Measurements from ENCODE around the gene DEFB131B.
"Not testable (repeated sequence)": the region's sequence is repeated elsewhere in the genome, so short reads cannot be mapped to it uniquely, and the experiment has no call there.

DEFB131B gene

DNA sequence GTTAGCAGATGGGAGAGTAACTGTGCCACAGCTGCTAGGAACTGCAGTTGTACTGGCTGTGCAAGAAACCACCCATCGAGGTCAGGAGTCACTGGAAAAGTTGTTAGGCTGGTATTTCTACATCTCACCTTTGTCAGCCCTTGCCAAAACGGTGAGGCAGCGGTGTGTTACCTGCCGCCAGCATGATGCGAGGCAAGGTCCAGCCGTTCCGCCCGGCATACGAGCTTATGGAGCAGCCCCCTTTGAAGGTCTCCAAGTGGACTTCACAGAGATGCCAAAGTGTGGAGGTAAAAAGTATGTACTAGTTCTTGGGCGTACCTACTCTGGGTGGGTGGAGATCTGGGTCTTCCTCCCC, 33.7 kb downstream of the DEFB131B start:
- not testable (repeated sequence) for DNase-seq

DNA sequence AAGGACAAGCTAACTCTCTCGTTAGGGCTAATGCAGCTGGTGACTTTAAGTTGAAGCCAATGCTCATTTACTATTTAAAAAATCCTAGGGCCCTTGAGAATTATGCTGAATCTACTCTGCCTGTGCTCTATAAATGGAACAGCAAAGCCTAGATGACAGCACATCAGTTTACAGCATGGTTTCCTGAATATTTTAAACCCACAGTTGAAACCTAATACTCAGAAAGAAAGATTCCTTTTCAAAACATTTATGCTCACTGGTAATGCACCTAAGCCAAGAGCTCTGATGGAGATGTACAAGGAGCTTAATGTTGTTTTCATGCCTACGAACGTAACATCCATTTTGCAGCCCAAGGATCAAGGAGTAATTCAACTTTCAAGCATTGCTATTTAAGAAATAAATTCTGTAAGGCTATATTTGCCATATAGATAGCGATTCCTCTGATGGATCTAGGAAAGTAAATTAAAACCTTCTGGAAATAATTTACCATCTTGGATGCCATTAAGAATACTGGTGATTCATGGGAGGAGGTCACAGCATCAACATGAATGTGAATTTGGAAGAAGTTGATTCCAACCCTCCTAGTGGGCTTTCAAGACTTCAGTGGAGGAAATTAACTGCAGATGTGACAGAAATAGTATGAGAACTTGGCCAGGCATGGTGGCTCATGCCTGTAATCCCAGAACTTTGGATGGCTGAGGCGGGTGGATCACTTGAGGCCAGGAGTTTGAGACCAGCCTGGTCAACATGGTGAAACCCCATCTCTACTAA, 35.7 kb downstream of the DEFB131B start:
- no peak for DNase-seq

DNA sequence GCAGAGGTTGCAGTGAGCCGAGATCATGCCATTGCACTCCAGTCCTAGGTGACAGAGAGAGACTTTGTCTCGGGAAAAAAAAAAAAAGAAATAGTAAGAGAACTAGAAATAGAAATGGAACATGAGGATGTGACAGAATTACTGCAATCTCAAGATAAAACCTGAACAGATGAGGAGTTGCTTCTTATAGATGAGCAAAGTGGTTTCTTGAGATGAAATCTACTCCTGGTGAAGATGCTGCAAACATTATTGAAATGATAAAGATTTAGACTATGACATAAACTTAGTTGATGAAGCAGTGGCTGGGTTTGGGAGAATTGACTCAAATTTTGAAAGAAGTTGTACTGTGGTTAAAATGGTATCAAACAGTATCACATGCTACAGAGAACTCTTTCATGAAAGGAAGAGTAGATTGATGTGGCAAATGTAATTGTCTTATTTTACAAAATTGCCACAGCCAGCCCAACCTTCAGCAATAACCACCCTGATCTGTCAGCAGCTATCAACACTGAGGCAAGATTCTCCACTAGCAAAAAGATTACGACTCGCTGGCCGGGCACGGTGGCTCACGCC, 36.5 kb downstream of the DEFB131B start:
- DNase-seq = no peak

DNA sequence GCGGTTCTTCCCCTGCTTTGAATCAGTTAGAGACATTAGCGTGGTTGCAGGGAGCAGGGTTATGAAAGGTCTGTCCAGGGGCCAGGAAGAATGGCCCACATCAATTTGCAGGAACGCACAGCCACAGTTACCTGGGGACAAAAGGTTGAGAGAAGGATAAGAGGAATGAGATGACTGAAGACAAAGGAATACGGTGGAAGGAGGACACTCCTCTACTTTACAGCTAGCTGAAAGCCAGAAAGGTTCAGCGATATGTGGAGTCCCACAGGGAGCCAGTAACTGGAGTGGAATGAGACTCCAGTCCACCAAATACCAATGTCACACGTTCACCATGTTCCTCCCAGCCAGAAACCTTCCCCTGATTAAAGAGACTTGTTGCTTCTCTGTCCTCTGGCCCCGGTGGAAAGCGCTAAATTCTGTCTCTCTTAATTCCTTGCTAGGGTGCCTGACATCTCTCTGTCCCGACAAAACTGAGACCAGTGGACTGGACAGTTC, 39.4 kb downstream of the DEFB131B start:
- DNase-seq = no peak

DNA sequence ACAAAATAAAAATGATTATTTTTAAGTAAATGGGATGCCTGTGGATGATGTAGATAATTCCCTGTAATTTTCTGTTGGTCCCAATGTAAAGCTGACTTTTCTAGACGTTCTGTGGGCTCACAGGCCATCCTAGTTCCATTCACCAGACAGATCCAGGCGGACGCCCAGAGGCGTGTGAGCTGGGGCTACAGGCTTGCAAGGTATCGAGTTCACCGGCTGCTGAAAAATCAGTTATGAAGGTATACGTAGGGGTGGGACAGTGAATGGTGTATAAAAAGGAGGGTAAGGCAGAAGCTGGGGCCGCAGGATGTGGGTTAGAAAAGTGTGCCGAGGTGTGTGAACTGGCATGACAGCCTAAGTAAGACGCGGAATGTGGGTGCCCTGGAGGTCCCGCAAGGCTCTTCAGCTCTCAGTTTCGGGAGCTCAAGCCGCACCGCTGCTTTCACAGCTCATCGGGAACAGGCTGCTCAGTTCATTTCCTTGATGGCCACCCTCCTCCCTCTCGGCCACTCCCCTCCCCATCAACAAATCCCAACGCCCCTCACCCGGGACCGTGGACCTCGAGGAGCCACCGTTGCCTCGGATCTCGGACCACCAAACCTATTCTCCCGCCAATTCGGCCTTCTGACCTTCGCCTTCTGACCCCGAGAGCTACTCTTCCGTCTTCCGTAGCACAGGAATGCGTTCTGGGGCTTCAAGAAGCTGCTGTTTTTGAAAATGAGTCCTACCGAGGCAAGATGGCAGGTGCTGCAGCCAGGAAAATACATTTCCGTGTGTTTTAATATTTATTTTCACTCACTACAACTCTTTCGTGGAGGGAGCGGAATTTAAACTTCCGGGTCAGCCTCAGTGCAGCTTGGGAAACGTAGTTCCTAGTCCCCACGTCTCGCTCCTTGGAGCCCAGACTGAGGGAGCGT, 49.8 kb downstream of the DEFB131B start, which contains the start of gene XNDC1N:
Gene XNDC1N, minus strand, starts transcription at position 775 of the 917 bp plus-strand sequence. CDS start 5,241 bp downstream, outside the sequence.
- DNase-seq = peak; percentile 72

DNA sequence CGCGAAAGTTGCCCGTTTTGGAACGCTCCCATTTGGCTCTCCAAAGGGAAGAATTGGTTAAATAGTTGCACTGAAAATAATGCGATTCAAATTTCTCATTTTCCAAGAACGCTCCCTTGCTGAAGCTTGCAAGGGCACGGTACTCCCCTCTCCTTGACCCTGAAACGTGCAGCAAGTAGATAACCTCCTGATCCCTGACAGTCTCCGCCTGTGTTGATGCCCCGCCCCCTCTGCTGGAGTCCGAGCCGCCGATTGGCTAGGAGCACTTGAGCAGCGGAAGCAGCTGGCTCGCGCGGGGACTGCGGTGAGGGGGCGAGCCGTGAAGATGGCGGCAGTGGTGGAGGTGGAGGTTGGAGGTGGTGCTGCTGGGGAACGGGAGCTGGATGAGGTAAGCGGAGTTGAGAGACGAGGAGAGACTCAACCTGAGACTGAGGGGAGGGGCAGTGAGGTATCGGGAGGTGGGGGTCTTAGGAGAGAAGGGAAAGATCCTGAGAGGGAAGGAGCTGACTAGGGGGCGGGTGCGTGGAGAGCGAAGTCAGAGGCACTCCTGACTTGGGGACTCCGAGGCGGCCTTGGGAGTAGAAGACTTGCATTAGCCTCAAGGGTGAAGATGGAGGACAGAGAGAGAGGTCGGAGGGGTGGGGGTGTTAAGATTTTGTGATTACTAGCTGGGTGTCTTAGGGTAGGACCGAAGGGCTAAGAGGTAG, 50.6 kb downstream of the DEFB131B start, which contains the start of gene RNF121:
Gene RNF121, plus strand, starts transcription at position 310 of the 707 bp plus-strand sequence. Its CDS starts 16 bp downstream, at position 326.
- DNase-seq = peak; percentile 75

DNA sequence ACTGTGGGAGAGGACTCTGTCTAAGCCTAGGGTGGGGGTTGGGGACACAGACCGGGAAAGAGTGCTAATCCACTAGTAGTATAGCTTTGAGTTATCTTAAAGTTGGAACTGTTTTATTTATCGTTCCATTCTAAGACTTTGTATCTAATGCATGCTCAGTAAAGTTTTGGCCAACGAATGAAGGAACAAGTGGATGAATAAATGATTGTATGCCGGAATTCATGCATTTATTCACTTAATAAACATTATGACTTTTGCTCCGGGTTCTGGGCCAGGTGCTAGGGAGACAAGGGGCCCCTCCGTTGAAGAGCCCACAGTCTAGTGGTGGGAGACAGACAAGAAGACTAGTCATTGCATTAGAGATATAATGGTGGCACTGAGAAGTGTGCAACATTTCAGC, 51.2 kb downstream of the DEFB131B start:
- DNase-seq = no peak

DNA sequence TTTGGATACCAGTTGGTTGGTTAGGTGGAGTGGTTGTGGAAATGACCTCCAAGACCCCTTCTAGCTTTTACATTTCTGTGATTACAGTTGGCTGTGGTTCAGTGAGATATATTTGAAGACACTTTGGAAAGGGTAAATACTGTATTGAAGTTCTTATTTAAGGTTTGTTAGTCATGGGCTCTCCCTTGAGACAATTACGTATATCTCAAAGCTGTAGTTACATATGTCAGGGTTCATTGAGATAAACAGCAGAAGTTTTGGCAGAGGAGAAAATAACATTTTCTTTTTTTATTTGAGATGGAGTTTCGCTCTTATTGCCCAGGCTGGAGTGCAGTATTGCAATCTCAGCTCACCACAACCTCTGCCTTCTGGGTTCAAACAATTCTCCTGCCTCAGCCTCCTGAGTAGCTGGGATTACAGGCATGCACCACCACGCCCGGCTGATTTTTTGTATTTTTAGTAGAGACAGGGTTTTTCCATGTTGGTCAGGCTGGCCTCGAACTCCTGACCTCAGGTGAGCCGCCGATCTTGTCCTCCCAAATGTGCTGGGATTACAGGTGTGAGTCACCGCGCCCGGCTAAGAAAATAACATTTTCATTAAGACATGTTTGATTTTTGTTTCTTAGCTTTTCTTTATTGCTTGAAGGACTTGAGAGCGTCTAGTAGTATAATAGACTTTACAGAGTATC, 52.4 kb downstream of the DEFB131B start:
- DNase-seq = no peak

DNA sequence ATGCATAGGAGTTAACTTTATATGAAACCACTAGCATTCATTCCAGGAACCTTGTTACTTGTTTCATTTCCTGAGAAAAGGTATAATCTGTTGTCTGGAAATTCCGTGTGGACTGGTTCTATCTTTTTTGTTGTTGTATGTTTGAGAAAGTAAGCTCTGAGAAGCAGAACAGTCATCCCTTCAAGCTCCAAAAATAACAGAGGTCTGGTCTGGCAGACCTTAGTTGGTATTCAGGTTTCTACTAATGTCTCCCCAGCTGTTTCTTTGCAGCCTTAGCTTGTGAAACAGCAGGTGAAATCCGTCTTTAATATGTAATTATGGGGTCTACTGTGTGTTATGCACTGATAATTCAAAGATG, 53.0 kb downstream of the DEFB131B start:
- no peak for DNase-seq

DNA sequence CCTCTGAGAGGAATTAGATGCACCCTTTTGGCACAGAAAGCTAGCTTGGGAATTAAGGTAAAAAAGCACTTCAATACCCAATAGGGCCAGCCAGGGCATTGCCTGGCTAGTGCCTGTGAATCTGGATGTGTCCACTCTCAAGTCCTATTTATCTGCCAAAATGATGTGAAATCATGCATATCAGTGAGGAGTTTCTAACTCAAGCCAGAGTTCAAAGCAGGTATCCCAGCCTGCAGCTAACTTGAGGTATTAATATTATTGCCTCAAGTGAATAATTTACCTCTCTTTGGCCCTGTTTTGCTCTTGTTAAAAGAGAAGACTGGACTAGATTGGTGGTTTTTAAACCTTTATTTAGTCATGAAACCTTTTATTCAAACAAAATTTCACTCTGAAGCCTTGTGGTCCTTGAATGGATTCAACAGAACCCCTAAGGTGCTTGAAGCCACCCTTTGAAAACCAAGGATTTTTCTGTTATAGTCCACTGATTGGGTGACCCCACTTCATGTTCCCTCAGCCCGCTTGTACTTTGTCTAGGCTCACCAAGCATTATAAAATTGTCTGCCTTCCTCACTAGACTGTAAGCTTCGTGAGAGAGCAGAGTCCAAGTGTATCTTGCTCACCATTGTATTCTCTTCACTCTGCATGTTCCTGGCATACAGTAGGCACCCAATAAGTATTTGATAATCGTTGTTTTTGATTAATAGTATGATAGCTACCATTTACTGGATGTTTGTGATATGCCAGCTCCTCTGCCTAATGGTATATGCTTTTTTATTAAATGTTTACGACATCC, 55.1 kb downstream of the DEFB131B start:
- no peak for DNase-seq

Measured in NCI-H524 treated with DMSO at 0.1 percent for 48 hours (cell line).